Kidney epithelial cell (primary cell): ENCODE measurements around the gene TENT5C. TPM values are rescaled to one million over a fixed set of nuclear protein-coding genes. Genes with fewer than 3 reads are reported as not detected.

ENCODE experiments used
- DNase-seq: peaks from one replicate; pipeline ENCODE4 v3.0.0-alpha.2; 2010; ENCODE audit warnings: low read depth
- H3K27me3 ChIP-seq: 2 replicates; pipeline ENCODE4 v1.6.0; 2011; ENCODE audit warnings: low read length; ENCODE audit not compliant: control insufficient read depth, insufficient read depth
- H3K36me3 ChIP-seq: 2 replicates; pipeline ENCODE4 v1.5.1; 2011; ENCODE audit warnings: low read length; ENCODE audit not compliant: control insufficient read depth, insufficient read depth
- H3K4me3 ChIP-seq: 2 replicates; pipeline ENCODE4 v1.5.1; 2011; ENCODE audit warnings: low read depth, mild to moderate bottlenecking, control low read depth, low read length
- CTCF ChIP-seq: IDR thresholded peaks from 2 replicates; pipeline ENCODE4 v1.5.1; 2011; ENCODE audit warnings: mild to moderate bottlenecking, moderate library complexity, low read length, control low read depth, inconsistent platforms; ENCODE audit not compliant: insufficient read depth, poor library complexity, severe bottlenecking
- total RNA-seq: library from RNA; depleted of rRNA; stranded (reverse); fragments of >200 nt; gene quantifications from 2 replicates; pipeline ENCODE4 v1.2.3, GENCODE V29; 2015

Gene TENT5C
- total RNA-seq, 1 donor from 2014 or later = 0.13 TPM

GRCh38 chr1:117632269-117633067, 26.6 kb downstream of the TENT5C start:
- DNase-seq = no peak
- H3K36me3 ChIP-seq = no peaks in the 10 kb centered on the region
- H3K4me3 ChIP-seq = no peak overlapping the region
- no peak for TF ChIP-seq CTCF
- no peaks in the 10 kb centered on the region for H3K27me3 ChIP-seq

GRCh38 chr1:117633068-117633345, 27.2 kb downstream of the TENT5C start:
- DNase-seq = no peak
- no peak for TF ChIP-seq CTCF
- Histone ChIP-seq H3K36me3 (no peaks in the 10 kb centered on the region), H3K27me3 (no peaks in the 10 kb centered on the region), H3K4me3 (no peak overlapping the region)

- no peaks in the 10 kb centered on the region for H3K27me3 ChIP-seq
- no peak for TF ChIP-seq CTCF
- no peaks in the 10 kb centered on the region for H3K36me3 ChIP-seq
- no peak overlapping the region for H3K4me3 ChIP-seq
- no peak for DNase-seq
Measured at GRCh38 chr1:117633423-117633822, 27.6 kb downstream of the TENT5C start.

GRCh38 chr1:117633936-117634335, 28.1 kb downstream of the TENT5C start:
- no peak overlapping the region for H3K4me3 ChIP-seq
- H3K27me3 ChIP-seq = no peaks in the 10 kb centered on the region
- no peak for TF ChIP-seq CTCF
- H3K36me3 ChIP-seq = no peaks in the 10 kb centered on the region
- no peak for DNase-seq

- Histone ChIP-seq H3K36me3 (no peaks in the 10 kb centered on the region), H3K4me3 (no peak overlapping the region), H3K27me3 (no peaks in the 10 kb centered on the region)
- TF ChIP-seq CTCF = no peak
- no peak for DNase-seq
Measured at GRCh38 chr1:117634631-117635030, 28.8 kb downstream of the TENT5C start.

- Histone ChIP-seq H3K4me3 (no peak overlapping the region), H3K36me3 (no peaks in the 10 kb centered on the region), H3K27me3 (no peaks in the 10 kb centered on the region)
- DNase-seq = no peak
- TF ChIP-seq CTCF = no peak
Measured at GRCh38 chr1:117635805-117636204, 30.0 kb downstream of the TENT5C start.
